Cardiac muscle cell (in vitro differentiated cells and primary cell): Measurements from ENCODE around the gene NOP58. TPM values are rescaled to one million over a fixed set of nuclear protein-coding genes. Genes with fewer than 3 reads are reported as not detected.

Experiments used
- DNase-seq, 2 donors: peaks; one replicate each; pipeline versions ENCODE4 v3.0.0 to v3.0.0-alpha.2; 2010 to 2017; ENCODE audit warnings: low read depth in 1 of 2, low spot score in 1 of 2
- H3K27ac ChIP-seq: fragments of 200-600 bp; sonication (generic); 2 replicates; pipeline ENCODE4 v1.5.1; 2016
- H3K27me3 ChIP-seq: fragments of 200-600 bp; sonication (generic); 2 replicates; pipeline ENCODE4 v1.6.0; 2016; ENCODE audit warnings: control low read depth
- H3K36me3 ChIP-seq: fragments of 200-600 bp; sonication (generic); 2 replicates; pipeline ENCODE4 v1.5.1; 2016; ENCODE audit warnings: control low read depth
- H3K4me1 ChIP-seq: fragments of 200-600 bp; sonication (generic); 2 replicates; pipeline ENCODE4 v1.8.1; 2017; ENCODE audit warnings: low read depth, mild to moderate bottlenecking, mixed run types
- H3K4me3 ChIP-seq: fragments of 200-600 bp; sonication (generic); 2 replicates; pipeline ENCODE4 v1.5.1; 2016; ENCODE audit warnings: mild to moderate bottlenecking
- H3K9me3 ChIP-seq: fragments of 200-600 bp; sonication (generic); 2 replicates; pipeline ENCODE4 v1.5.1; 2017; ENCODE audit warnings: low read depth, mild to moderate bottlenecking, control low read depth
- CTCF ChIP-seq: IDR thresholded peaks from 2 replicates; pipeline ENCODE4 v1.5.1; 2012; ENCODE audit warnings: low read depth, mild to moderate bottlenecking, low read length
- polyA plus RNA-seq: library from polyadenylated mRNA; unstranded; fragments of >200 nt; fragmentation: Nextera tagmentation; extraction: Ambion mirVana; gene quantifications from 2 replicates; pipeline ENCODE4 v1.2.1, GENCODE V29; 2016
- total RNA-seq: library from RNA; depleted of rRNA; stranded (reverse); fragments of >200 nt; gene quantifications from 2 replicates; pipeline ENCODE4 v1.2.3, GENCODE V29; 2016

NOP58 gene
- total and polyA plus RNA-seq, 2 experiments from 2014 or later = 66.3 to 75.0 TPM

DNA sequence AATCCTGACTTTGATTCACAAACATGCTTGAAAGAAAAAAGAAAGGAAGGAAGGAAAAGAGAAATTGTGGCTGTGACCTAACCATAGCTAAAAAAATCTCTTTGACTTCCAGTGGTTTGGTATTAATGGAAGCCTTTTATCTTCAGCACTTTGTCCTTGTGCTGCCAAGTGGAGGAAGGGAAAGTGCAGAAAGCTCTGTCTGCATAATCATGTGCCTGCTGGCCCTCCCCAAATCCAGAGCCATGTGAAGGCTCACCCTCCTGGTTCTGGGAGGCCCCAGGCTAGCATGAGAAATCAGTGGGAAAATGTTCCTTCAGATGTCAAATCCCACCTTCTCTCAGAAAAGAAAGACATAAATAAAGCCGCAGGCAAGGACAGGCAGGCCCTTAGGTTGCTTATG, 62.3 kb downstream of the NOP58 start:
- TF ChIP-seq CTCF = no peak
- Histone ChIP-seq H3K9me3 (no peaks in the 10 kb centered on the region), H3K4me3 (no peak overlapping the region), H3K27ac (peak overlapping the region; percentile 61), H3K27me3 (no peaks in the 10 kb centered on the region), H3K36me3 (no peaks in the 10 kb centered on the region), H3K4me1 (peaks cover 10% of the 10 kb centered on the region)
- peak; percentile 25 to 63 for DNase-seq

DNA sequence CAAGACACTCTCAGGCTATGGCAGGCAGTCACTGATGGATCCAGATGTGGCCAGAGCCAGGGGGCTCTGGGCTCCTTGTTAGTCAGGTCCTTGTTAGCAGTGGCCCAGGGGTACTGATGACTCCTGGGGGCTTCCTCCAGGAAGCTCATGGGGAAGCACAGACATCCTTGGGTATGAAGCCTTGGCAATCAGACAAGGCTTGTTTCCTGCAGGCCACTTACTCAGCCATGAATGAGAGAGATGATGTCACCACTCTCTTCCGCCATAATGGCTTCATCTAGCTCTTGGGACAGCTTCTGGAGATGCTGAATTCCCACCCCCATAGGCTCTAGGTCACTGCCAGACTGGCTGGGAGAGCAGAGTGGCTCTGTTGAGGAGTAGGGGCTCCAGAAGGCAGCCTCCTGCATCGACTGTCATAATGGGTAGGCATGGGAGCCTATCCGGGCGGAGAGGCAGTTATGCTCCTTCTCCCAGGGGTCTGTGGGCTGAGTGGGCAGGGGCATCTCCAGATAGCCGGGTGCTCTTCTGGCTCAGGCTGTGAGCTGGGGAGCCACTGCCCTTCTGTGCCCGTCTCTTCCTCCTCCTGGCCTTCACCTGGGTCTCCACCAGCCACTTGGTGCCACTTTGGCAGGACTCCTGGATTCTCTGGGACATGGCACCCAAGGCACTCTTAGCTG, 70.4 kb downstream of the NOP58 start:
- no peak for TF ChIP-seq CTCF
- Histone ChIP-seq H3K4me3 (no peak overlapping the region), H3K27ac (no peak overlapping the region), H3K27me3 (no peaks in the 10 kb centered on the region), H3K4me1 (no peaks in the 10 kb centered on the region), H3K9me3 (no peaks in the 10 kb centered on the region), H3K36me3 (no peaks in the 10 kb centered on the region)
- DNase-seq = peak in 1 of 2 donors; percentile 45

GRCh38 chr2:202337151-202337550, 71.6 kb downstream of the NOP58 start:
- Histone ChIP-seq H3K4me1 (no peaks in the 10 kb centered on the region), H3K27me3 (no peaks in the 10 kb centered on the region), H3K27ac (no peak overlapping the region), H3K36me3 (no peaks in the 10 kb centered on the region), H3K4me3 (no peak overlapping the region), H3K9me3 (no peaks in the 10 kb centered on the region)
- peak in 1 of 2 donors; percentile 3 for DNase-seq
- no peak for TF ChIP-seq CTCF

GRCh38 chr2:202337706-202338346, 72.3 kb downstream of the NOP58 start:
- no peaks in the 10 kb centered on the region for H3K9me3 ChIP-seq
- TF ChIP-seq CTCF = no peak
- H3K4me1 ChIP-seq = no peaks in the 10 kb centered on the region
- DNase-seq = no peak
- H3K36me3 ChIP-seq = no peaks in the 10 kb centered on the region
- H3K4me3 ChIP-seq = no peak overlapping the region
- no peak overlapping the region for H3K27ac ChIP-seq
- H3K27me3 ChIP-seq = no peaks in the 10 kb centered on the region

GRCh38 chr2:202339071-202339870, 73.7 kb downstream of the NOP58 start:
- no peaks in the 10 kb centered on the region for H3K36me3 ChIP-seq
- no peaks in the 10 kb centered on the region for H3K9me3 ChIP-seq
- H3K4me3 ChIP-seq = no peak overlapping the region
- H3K27ac ChIP-seq = no peak overlapping the region
- DNase-seq = peak in 1 of 2 donors; percentile 57
- no peak for TF ChIP-seq CTCF
- no peaks in the 10 kb centered on the region for H3K4me1 ChIP-seq
- no peaks in the 10 kb centered on the region for H3K27me3 ChIP-seq
